Psoas muscle (tissue), 8 donors: Measurements from ENCODE around the gene NRP2. TPM values are rescaled to one million over a fixed set of nuclear protein-coding genes. Genes with fewer than 3 reads are reported as not detected.

Source experiments
- ATAC-seq, 4 donors: fragments of 200-7000 bp; cut with Tn5 transposase; one replicate each; pipeline ENCODE4 v1.9.1; 2020; ENCODE audit warnings: moderate library complexity in 3 of 4, mild to moderate bottlenecking in 2 of 4
- DNase-seq, 2 donors: peaks; one replicate each; pipeline ENCODE4 v3.0.0-alpha.2; 2020
- H3K27ac ChIP-seq: fragments of 200-600 bp; one replicate; pipeline ENCODE4 v1.8.0; 2022
- H3K27me3 ChIP-seq, 3 donors: fragments of 200-600 bp in 1 of 3; one replicate each; pipeline versions ENCODE4 v1.6.1 to v1.8.0; 2013 to 2022; ENCODE audit warnings: low read length in 2 of 3, mild to moderate bottlenecking in 2 of 3, moderate library complexity in 1 of 3; ENCODE audit not compliant: insufficient read depth in 3 of 3
- H3K36me3 ChIP-seq, 2 donors: fragments of 200-600 bp in 1 of 2; one replicate each; pipeline versions ENCODE4 v1.6.1 to v1.8.0; 2013 to 2022; ENCODE audit warnings: low read depth in 1 of 2, mild to moderate bottlenecking in 1 of 2, moderate library complexity in 1 of 2; ENCODE audit not compliant: insufficient read depth in 1 of 2
- H3K4me1 ChIP-seq: fragments of 200-600 bp; one replicate; pipeline ENCODE4 v1.8.0; 2022
- H3K4me3 ChIP-seq: fragments of 200-600 bp; one replicate; pipeline ENCODE4 v1.8.0; 2022; ENCODE audit warnings: mild to moderate bottlenecking
- H3K9me3 ChIP-seq: fragments of 200-600 bp; one replicate; pipeline ENCODE4 v1.8.0; 2022
- WGBS, 3 donors: extraction: QIAGEN DNeasy Blood & Tissue Kit; methylation state at CpG; one replicate each; pipeline versions ENCODE4 v1.1.6 to v1.1.7; 2013; 5-methylcytosine and 5-hydroxymethylcytosine counted together
- intact Hi-C, 2 donors: fragments of 100-400 bp; cut with DNase I; formaldehyde crosslinking; loops; one replicate each; pipeline versions ENCODE4 v1.11.0 to v1.14.2; 2022
- polyA plus RNA-seq, 3 donors: library from polyadenylated mRNA; stranded (reverse); fragments of 200-250 nt; gene quantifications; one replicate each; pipeline ENCODE4 v1.2.3, GENCODE V29; 2013
- total RNA-seq, 4 donors: library from RNA; stranded (reverse); fragmentation: NEBNext Ultra II Directional in 2 of 4; extraction: Animal tissue kit (Norgen Biotek cat#: 25700) in 2 of 4; gene quantifications; one replicate each; pipeline versions ENCODE4 v1.2.1 to v1.2.4, GENCODE V29; 2021 to 2023
- TF ChIP-seq, protein P1 (sequence below): fragments of 200-600 bp; IDR thresholded peaks from one replicate; pipeline ENCODE4 v1.8.0; 2022; ENCODE audit warnings: antibody characterized with exemption
- donor health status: healthy with polysubstance abuse.
- donor health status: DM: no; HTN: no; CAD: no; lungs with moderate emphysema.
- donor health status: Bipolar disorder and iron deficiency.
- donor health status: healthy.
- donor health status: DM: yes; HTN: yes; CAD: no.
- donor health status: DM: no; HTN: no; CAD: no.
- donor health status: DM: no; HTN: no; CAD: no.
- donor health status: DM: yes; HTN: yes; CAD: no.

The NRP2 gene
- total and polyA plus RNA-seq, 7 donors: 0.67 to 6.9 (median 2.4) TPM

DNA sequence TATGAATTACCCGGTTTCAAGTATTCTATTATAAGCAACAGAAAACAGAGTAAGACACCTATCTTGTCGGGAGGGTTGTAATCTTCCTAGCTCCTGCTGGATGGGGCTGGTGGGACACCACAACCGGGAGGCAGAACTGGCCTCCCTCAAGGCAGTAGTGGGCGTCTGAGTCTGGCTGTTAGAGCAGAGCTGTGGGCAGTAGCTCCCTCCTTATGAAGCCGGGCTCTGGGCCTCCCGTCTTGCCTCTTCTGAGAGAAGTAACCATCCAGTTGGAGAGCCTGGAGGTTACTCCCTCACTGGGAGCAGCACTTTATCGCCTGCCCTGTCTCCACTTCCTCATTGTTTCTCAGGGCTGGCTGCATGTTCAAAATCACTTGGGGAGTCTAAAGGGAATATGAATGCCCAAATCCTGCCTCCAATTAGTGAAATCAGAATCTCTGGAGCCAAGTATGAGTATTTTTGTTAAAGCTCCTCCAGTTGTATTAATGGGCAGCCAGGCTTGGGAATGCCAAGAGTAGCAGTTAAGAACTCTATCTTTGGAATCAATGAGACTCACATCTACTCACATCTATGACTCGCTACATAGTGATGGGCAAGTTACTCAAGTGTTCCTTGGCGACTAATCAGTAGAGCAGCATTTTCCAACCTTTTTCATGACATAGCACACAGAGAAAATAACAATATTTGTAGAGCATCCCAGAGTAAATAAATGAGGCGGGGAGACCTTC is 27.3 kb upstream of the NRP2 start:
- H3K36me3 ChIP-seq: no peaks in the 10 kb centered on the region
- no peaks in the 10 kb centered on the region for H3K9me3 ChIP-seq
- DNase-seq (no peak), ATAC-seq (no peak)
- H3K4me3 ChIP-seq: no peak overlapping the region
- 93 to 95% (median 93%) methylated on average over 10 of the region's 10 CpGs for WGBS, 3 donors
- TF ChIP-seq, protein P1, sequence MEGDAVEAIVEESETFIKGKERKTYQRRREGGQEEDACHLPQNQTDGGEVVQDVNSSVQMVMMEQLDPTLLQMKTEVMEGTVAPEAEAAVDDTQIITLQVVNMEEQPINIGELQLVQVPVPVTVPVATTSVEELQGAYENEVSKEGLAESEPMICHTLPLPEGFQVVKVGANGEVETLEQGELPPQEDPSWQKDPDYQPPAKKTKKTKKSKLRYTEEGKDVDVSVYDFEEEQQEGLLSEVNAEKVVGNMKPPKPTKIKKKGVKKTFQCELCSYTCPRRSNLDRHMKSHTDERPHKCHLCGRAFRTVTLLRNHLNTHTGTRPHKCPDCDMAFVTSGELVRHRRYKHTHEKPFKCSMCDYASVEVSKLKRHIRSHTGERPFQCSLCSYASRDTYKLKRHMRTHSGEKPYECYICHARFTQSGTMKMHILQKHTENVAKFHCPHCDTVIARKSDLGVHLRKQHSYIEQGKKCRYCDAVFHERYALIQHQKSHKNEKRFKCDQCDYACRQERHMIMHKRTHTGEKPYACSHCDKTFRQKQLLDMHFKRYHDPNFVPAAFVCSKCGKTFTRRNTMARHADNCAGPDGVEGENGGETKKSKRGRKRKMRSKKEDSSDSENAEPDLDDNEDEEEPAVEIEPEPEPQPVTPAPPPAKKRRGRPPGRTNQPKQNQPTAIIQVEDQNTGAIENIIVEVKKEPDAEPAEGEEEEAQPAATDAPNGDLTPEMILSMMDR: no peak
- intact Hi-C loops: no loop called here
- H3K4me1 ChIP-seq: no peaks in the 10 kb centered on the region
- H3K27ac ChIP-seq: no peak overlapping the region
- H3K27me3 ChIP-seq: peaks cover 0 to 7% (median 2%) of the 10 kb centered on the region in 3 donors

DNA sequence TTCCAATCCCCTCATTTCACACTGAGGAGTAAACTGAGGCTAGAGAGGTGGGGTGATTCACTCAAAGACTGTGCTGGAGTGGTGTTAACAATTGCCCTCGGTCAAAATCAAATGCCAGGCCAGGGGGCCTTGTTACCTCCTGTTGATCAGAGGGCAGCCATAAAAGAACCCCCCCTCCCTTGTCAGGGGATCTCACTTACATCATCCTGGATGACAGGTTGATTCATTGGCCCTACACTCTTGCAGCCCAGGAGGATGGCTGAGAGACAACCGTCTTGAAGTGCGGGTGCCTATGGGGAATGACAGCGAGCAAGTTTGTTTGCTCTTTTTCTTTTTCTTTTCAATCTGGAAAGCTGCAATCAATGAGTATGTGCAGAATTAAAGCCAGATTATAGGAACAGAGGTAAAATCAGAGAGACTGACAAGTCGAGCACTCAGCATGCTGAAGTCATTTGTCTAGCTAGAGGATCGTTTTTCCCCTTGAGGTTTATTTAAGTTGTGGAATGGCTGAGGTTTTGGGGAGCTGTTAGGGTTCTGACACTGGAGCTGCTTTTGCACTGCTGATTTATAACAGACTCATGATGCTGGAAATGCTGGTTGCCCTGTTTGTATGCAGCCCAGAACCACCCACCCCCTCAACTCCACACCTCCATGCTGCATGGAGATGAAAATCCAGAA is 26.4 kb upstream of the NRP2 start:
- no peaks in the 10 kb centered on the region for H3K9me3 ChIP-seq
- H3K4me1 ChIP-seq: peaks cover 8% of the 10 kb centered on the region
- TF ChIP-seq, protein P1: no peak
- 73 to 86% (median 85%) methylated on average over 6 of the region's 6 CpGs for WGBS, 3 donors
- no peaks in the 10 kb centered on the region for H3K36me3 ChIP-seq
- DNase-seq (no peak), ATAC-seq (no peak)
- no peak overlapping the region for H3K4me3 ChIP-seq
- H3K27me3 ChIP-seq: peaks cover 0 to 7% (median 2%) of the 10 kb centered on the region in 3 donors
- no peak overlapping the region for H3K27ac ChIP-seq
- intact Hi-C loops: no loop called here

DNA sequence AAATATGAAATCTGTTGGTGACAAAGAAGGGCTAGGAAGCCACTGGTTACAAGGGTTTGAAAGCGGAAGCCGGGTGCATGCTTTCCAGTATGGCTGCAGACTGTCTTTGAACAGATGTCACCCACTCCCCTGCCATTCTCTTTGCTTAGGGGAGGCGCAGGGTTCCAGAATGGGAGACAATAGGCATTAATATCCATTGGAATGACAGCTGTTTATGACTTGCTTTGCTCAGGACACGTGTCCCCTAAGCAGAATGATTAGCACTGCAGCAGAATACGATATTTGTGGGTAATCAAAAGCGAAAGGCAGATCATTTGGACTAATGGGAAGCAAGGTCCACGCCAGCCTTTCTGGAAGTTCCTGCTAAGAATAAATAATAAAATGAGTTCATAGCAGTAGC is 25.8 kb upstream of the NRP2 start:
- Histone ChIP-seq H3K4me1 (peaks cover 10% of the 10 kb centered on the region), H3K9me3 (no peaks in the 10 kb centered on the region), H3K36me3 (no peaks in the 10 kb centered on the region), H3K4me3 (no peak overlapping the region), H3K27me3 (peaks cover 0 to 7% (median 2%) of the 10 kb centered on the region in 3 donors), H3K27ac (no peak overlapping the region)
- TF ChIP-seq, protein P1: no peak
- no peak for ATAC-seq
- no peak for DNase-seq
- intact Hi-C loops: no loop called here
- WGBS, 3 donors: 64 to 69% (median 67%) methylated on average over 7 of the region's 7 CpGs

DNA sequence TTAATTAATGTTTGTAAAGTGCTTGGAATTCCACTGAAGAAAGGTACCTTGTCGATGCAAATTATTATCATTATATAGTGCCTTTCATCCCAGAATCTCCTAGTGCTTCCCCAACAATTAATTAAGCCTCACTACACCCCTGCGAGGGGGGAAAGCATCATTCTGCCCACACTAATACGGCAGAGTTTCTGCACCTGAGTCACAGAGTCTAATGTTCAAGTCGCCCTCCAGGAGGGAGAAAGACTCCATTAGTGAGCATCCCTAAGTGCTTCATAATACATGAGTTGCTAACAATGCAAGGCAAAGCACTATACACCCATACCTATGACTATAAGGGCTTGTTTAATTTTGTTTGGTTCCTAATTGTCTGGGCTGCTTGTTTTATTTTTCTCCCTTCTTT is 25.4 kb upstream of the NRP2 start:
- Histone ChIP-seq H3K36me3 (no peaks in the 10 kb centered on the region), H3K4me1 (peaks cover 10% of the 10 kb centered on the region), H3K4me3 (no peak overlapping the region), H3K27me3 (peaks cover 0 to 7% (median 2%) of the 10 kb centered on the region in 3 donors), H3K9me3 (no peaks in the 10 kb centered on the region), H3K27ac (no peak overlapping the region)
- DNase-seq: no peak
- 78 to 89% (median 88%) methylated on average over 4 of the region's 4 CpGs for WGBS, 3 donors
- intact Hi-C loops: no loop called here
- ATAC-seq: no peak
- TF ChIP-seq, protein P1: no peak
